Liver (tissue), 3 donors: ENCODE data around the gene NISCH.

Experiments used
- JUND ChIP-seq, 2 donors: IDR thresholded peaks; 2 replicates each; pipeline ENCODE4 v1.6.1; 2016; ENCODE audit warnings: antibody characterized with exemption in 2 of 2
- NR2F2 ChIP-seq: IDR thresholded peaks from 2 replicates; pipeline ENCODE4 v1.6.1; 2016; ENCODE audit warnings: antibody characterized with exemption
- RAD21 ChIP-seq, 2 donors: IDR thresholded peaks; 2 replicates each; pipeline ENCODE4 v1.6.1; 2016; ENCODE audit warnings: antibody characterized with exemption in 2 of 2, mild to moderate bottlenecking in 2 of 2
- RXRA ChIP-seq, 2 donors: IDR thresholded peaks; 2 replicates each; pipeline ENCODE4 v1.6.1; 2017 to 2018; ENCODE audit warnings: antibody characterized with exemption in 2 of 2, mild to moderate bottlenecking in 1 of 2
- SP1 ChIP-seq: IDR thresholded peaks from 2 replicates; pipeline ENCODE4 v1.6.1; 2018; ENCODE audit warnings: antibody characterized with exemption, mild to moderate bottlenecking
- TAF1 ChIP-seq: conservative IDR thresholded peaks from 2 replicates; pipeline ENCODE4 v1.6.1; 2016; ENCODE audit warnings: antibody characterized with exemption, mild to moderate bottlenecking
- YY1 ChIP-seq: IDR thresholded peaks from 2 replicates; pipeline ENCODE4 v1.6.1; 2016; ENCODE audit warnings: antibody characterized with exemption, mild to moderate bottlenecking
- TF ChIP-seq, protein P1 (sequence below): IDR thresholded peaks from 2 replicates; pipeline ENCODE4 v1.6.1; 2016; ENCODE audit warnings: antibody characterized with exemption
- TF ChIP-seq, protein P2 (sequence below): IDR thresholded peaks from 2 replicates; pipeline ENCODE4 v1.6.1; 2016; ENCODE audit warnings: antibody characterized with exemption
- TF ChIP-seq, protein P3 (sequence below): fragments of 150-350 bp; IDR thresholded peaks from 2 replicates; pipeline ENCODE4 v1.5.1; 2017; ENCODE audit warnings: improper control_type of control experiment, low read depth, low read length; ENCODE audit not compliant: missing input control
- TF ChIP-seq, protein P4 (sequence below): IDR thresholded peaks from 2 replicates; pipeline ENCODE4 v1.6.1; 2016; ENCODE audit warnings: antibody characterized with exemption
- TF ChIP-seq, protein P5 (sequence below): IDR thresholded peaks from 2 replicates; pipeline ENCODE4 v1.6.1; 2016; ENCODE audit warnings: antibody characterized with exemption, mild to moderate bottlenecking
- donor health status: healthy.
- donor health status: healthy.

DNA sequence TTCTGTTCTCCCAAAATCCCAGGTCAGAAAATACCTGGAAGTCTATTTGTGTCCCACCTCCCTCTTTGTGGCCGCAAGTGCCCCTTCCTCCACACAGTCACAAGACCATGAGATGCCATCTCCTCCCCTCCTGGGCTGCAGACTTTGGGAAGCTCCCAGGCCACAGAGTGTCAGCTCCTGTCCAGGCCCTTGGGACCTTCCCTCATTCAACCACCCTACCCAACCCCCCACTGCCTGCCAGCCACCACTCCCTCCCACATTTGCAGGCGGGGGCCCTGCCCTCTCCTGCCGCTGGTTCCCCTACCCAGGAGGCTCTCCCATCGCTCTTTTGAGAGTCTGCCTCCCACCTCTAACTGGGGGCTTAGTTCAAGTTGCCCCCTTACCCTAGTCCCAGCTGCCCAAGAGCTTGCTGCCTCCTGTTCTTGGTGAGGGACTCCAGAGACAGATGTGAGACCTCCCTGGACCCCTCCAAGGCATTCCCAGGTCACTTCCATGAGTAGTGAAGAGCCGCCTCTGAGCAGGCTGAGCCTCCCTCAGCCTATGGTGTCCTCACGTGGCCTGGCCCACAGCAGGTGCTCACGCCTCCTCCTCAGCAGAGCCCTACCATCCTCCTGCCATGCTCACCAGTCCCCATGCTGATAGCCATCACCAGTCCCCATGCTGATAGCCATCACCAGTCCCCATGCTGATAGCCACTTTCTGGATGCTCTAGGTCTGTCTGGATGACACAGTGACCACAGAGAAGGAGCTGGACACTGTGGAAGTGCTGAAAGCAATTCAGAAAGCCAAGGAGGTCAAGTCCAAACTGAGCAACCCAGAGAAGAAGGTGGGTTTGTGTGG lies 23.9 kb downstream of the NISCH start:
- TF ChIP-seq, protein P1, sequence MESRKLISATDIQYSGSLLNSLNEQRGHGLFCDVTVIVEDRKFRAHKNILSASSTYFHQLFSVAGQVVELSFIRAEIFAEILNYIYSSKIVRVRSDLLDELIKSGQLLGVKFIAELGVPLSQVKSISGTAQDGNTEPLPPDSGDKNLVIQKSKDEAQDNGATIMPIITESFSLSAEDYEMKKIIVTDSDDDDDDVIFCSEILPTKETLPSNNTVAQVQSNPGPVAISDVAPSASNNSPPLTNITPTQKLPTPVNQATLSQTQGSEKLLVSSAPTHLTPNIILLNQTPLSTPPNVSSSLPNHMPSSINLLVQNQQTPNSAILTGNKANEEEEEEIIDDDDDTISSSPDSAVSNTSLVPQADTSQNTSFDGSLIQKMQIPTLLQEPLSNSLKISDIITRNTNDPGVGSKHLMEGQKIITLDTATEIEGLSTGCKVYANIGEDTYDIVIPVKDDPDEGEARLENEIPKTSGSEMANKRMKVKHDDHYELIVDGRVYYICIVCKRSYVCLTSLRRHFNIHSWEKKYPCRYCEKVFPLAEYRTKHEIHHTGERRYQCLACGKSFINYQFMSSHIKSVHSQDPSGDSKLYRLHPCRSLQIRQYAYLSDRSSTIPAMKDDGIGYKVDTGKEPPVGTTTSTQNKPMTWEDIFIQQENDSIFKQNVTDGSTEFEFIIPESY: no peak
- TF ChIP-seq, protein P2, sequence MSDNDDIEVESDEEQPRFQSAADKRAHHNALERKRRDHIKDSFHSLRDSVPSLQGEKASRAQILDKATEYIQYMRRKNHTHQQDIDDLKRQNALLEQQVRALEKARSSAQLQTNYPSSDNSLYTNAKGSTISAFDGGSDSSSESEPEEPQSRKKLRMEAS: no peak
- TF ChIP-seq, protein P3, sequence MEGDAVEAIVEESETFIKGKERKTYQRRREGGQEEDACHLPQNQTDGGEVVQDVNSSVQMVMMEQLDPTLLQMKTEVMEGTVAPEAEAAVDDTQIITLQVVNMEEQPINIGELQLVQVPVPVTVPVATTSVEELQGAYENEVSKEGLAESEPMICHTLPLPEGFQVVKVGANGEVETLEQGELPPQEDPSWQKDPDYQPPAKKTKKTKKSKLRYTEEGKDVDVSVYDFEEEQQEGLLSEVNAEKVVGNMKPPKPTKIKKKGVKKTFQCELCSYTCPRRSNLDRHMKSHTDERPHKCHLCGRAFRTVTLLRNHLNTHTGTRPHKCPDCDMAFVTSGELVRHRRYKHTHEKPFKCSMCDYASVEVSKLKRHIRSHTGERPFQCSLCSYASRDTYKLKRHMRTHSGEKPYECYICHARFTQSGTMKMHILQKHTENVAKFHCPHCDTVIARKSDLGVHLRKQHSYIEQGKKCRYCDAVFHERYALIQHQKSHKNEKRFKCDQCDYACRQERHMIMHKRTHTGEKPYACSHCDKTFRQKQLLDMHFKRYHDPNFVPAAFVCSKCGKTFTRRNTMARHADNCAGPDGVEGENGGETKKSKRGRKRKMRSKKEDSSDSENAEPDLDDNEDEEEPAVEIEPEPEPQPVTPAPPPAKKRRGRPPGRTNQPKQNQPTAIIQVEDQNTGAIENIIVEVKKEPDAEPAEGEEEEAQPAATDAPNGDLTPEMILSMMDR: no peak
- TF ChIP-seq, protein P4, sequence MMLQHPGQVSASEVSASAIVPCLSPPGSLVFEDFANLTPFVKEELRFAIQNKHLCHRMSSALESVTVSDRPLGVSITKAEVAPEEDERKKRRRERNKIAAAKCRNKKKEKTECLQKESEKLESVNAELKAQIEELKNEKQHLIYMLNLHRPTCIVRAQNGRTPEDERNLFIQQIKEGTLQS: no peak
- TF ChIP-seq SP1: no peak
- no peak for TF ChIP-seq JUND (IDR thresholded peaks at IDR 0.05)
- TF ChIP-seq TAF1: no peak
- no peak for TF ChIP-seq RXRA (IDR thresholded peaks at IDR 0.05)
- TF ChIP-seq RAD21 (IDR thresholded peaks at IDR 0.05): no peak
- no peak for TF ChIP-seq NR2F2
- no peak for TF ChIP-seq YY1
- TF ChIP-seq, protein P5, sequence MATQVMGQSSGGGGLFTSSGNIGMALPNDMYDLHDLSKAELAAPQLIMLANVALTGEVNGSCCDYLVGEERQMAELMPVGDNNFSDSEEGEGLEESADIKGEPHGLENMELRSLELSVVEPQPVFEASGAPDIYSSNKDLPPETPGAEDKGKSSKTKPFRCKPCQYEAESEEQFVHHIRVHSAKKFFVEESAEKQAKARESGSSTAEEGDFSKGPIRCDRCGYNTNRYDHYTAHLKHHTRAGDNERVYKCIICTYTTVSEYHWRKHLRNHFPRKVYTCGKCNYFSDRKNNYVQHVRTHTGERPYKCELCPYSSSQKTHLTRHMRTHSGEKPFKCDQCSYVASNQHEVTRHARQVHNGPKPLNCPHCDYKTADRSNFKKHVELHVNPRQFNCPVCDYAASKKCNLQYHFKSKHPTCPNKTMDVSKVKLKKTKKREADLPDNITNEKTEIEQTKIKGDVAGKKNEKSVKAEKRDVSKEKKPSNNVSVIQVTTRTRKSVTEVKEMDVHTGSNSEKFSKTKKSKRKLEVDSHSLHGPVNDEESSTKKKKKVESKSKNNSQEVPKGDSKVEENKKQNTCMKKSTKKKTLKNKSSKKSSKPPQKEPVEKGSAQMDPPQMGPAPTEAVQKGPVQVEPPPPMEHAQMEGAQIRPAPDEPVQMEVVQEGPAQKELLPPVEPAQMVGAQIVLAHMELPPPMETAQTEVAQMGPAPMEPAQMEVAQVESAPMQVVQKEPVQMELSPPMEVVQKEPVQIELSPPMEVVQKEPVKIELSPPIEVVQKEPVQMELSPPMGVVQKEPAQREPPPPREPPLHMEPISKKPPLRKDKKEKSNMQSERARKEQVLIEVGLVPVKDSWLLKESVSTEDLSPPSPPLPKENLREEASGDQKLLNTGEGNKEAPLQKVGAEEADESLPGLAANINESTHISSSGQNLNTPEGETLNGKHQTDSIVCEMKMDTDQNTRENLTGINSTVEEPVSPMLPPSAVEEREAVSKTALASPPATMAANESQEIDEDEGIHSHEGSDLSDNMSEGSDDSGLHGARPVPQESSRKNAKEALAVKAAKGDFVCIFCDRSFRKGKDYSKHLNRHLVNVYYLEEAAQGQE: no peak
